ENCODE data around the gene ZNF592.
"Not testable (repeated sequence)": the region's sequence is repeated elsewhere in the genome, so short reads cannot be mapped to it uniquely, and the experiment has no call there.

ZNF592 gene

DNA sequence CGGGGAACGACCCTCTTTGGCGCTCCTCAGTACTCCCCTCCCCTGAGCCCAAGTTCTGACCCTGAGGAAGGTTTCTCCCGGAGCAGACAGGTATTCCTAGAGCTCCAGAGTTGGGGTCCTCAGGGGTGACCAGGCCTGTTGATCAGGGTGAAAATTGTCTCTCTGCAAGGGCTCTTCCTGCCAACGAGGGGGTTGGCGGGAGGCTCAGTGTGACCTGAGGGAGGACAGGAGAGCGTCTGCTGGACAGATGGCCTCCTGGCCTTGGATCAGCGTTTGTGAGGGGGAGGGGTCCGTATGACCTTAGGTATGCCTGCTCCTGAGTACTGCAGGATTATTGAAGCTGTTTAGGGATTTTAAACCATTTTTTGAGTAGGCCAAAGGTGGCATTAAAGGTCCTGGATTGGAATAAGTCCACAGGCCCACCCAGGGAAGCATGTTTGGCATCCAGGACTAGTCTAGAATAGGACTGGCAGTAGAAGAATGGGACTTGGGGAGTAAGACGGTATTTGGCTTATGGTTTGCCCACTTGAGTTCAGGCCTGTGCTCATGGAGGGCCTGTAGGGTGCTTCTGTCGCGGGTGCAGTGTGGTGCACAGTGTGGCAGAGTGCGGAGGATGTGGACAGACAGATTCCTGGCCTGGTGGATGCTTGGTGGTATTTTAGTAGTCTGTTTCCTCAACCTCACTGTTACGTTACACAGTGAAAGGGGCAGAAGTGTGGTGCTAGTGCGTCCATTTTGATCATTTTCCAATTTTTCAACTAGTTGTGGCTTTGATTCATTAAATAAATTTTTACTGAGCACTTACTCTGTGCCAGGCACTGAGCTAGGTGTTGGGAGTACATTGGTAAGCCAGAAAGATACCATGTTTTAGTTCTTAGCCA is 959 bp downstream of the ZNF592 start:
- DNase-seq (ENCODE audit: low read depth), result no peak

DNA sequence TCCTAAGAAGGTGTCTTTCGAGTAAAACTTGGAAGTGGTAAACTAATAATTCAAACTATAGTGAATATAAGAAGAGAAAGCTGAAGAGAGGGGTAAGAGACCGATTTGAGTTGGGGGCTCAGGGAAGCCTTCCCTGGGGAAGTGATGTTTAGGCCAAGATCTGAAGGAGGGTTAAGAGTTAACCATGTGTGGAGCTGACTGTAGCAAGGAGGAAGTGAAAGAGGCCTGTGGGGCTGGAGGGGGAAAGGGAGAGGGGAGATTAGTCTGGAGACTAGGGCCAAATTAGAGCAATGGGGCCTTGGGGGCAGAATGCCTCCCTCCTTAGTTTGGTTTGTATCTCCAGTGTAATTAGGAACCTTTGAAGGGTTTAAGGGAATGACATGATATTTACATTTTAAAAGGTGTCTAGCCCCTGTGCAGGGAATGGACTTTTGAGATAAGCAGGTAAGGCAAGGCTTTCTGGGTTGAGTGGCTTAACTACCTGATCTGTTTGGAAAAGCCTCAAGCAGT is 2.2 kb downstream of the ZNF592 start:
- no peak for DNase-seq (ENCODE audit: low read depth)

DNA sequence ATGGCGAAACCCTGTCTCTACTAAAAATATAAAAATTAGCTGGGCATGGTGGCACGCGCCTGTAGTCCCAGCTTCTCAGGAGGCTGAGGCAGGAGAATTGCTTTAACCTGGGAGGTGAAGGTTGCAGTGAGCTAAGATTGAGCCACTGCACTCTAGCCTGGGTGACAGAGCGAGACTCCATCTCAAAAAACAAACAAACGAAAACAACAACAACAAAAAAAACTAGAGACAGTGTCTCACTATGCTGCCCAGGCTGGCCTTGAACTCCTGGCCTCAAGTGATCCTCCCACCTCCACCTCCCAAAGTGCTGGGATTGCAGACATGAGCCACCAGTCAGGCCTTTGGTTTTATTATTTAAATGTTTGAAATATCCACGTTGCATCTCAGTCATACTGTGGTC is 3.3 kb downstream of the ZNF592 start:
- DNase-seq (ENCODE audit: low read depth), result not testable (repeated sequence)

DNA sequence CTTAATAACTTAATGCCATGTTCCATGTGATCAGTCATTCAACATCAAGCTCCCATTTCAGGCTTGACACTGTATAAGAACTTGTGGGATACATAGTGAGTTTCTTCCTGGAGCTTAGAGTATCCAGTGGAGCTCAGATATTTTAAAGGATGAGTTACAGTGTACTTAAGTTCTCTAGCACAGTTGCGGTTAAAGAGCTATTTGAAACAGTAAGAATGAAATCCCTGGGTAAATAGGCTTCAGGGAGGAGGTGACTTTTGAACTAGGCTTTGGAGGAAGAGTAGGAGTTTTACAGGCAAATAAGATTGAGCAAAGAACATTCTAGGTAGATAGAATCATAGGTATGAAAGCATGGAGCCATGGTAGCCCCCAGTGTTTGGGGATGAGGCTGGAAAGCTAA is 3.8 kb downstream of the ZNF592 start:
- no peak for DNase-seq (ENCODE audit: low read depth)

DNA sequence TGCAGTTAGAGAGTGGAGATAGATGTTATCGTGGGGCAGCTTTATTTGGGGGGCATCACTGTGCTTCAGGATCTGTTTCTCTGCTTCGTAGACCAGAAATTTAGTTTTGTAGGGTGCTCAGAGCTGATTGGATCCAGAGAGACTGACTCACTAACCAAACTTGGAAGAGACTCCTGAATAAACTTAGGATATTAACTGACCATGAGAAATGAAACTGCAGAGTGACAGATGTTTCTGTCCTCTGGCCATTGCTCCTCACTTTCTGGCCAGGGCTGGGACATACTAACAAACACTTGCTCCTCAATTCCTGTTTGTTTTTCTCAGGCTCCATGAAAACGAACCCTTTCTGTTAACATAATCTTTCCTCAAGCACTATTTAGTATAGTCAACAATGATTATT is 4.3 kb downstream of the ZNF592 start:
- no peak for DNase-seq (ENCODE audit: low read depth)

DNA sequence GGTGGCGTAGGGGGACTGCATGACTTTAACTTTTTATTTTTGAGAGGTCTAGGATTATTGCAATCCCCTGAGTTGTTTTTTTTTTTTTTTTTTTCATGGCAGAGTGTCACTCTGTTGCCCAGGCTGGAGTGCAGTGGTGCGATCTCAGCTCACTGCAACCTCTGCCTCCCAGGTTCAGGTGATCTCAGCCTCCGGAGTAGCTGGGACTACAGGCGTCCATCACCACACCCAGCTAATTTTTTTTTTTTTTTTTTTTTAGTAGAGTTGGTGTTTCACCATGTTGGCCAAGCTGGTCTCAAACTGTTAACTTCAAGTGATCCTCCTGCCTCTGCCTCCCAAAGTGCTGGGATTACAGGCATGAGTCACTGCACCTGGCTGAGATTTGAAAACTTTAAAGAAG is 6.5 kb downstream of the ZNF592 start:
- DNase-seq (ENCODE audit: low read depth), result not testable (repeated sequence)

DNA sequence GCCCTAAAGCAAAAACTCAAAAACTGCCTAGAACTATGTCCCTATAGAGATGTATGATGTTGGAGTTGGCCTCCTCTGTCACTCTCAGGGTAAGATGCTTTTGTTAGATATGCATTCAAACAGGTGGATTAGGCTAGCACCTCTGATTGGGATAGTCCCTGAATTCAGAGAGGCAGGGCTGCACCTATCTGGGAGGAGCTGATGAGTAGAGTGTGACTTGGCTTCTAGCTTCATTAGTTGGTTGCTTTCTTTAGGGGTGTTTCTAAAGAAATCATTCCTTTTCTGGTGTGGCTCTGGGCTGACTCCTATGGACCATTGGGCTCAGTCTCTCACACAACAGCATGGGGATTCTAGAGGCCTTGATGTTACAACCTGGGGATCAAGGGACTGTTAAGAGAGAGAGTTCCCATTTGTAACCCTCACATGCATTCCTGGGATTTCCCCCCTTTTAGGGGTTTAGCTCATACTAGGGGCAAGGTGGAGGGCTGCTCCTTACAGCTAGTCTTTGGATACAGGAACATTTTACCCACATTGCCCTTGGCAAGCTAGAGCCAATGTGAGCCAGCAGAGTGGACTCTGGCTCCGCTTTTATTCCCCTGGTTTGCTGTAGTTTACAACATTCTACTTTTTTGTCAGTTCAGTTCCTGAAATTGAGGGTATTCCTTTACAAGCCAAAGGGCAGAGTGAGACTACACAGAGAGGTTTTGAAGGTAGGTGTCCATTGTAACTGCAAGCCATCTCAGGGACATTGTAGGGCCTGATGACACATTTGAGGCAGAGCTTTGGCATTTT is 7.5 kb downstream of the ZNF592 start:
- no peak for DNase-seq (ENCODE audit: low read depth)

DNA sequence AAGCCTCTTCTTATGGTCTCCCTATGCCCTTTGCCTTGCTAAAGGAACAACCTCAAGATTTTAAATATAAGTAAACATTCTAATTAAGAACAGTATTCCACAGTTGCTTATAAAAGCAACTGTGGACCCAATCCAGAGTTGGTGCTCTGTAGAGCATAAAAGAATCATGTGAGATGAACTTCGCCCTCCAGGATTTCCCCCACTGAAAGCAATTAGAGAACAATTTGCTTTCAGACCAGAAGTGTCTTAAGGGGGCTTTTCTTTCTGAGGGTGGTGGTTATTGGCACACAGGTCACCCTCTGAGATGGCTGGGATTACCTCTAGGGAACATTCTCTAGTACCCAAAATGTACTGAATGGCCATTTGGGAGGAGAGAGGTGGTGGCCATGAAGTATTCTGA is 10.6 kb downstream of the ZNF592 start:
- no peak for DNase-seq (ENCODE audit: low read depth)

DNA sequence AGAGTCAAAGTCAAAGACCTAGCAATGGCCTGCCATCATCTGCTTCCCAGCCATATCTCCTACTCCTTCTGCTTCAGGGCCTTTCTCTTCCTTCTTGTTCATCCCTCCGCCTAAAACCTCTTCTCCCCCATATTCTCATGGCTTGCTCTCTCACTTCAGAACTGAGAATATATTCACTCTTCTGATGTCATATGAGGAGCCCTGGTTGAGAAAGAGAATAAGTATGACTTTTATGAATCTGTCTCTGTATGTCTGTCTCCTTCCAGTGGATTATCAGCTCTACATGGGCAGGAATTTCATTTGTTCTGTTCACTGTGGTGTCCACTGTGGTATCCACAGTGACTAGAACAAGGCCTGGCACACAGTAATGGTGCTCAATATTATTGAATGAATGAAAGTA is 11.8 kb downstream of the ZNF592 start:
- DNase-seq (ENCODE audit: low read depth), result no peak

DNA sequence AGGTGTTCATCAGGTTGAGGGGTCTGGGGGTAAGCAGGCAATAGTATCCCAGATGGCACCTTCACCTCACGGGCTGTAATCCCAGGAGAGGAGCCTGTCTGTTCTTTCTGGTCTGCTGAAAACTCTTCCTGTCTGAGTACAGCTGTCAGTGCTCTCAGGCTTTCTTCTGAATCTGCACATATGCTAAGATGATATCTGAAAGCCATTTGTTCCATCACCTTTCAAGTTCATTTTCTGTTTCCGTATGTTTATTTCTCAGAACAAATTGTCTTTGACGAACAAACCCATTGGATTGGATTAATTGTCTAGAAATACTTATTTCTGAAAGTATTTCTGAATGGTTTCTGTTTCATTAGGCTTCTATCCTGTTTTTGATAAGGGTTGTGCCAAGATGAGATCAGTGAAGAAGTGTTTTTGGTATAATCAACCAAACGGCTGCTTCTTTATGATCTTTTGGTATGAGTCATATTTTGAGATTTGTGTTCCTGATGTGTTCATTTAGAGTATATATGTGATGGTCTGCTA is 13.3 kb downstream of the ZNF592 start:
- DNase-seq (ENCODE audit: low read depth), result no peak

DNA sequence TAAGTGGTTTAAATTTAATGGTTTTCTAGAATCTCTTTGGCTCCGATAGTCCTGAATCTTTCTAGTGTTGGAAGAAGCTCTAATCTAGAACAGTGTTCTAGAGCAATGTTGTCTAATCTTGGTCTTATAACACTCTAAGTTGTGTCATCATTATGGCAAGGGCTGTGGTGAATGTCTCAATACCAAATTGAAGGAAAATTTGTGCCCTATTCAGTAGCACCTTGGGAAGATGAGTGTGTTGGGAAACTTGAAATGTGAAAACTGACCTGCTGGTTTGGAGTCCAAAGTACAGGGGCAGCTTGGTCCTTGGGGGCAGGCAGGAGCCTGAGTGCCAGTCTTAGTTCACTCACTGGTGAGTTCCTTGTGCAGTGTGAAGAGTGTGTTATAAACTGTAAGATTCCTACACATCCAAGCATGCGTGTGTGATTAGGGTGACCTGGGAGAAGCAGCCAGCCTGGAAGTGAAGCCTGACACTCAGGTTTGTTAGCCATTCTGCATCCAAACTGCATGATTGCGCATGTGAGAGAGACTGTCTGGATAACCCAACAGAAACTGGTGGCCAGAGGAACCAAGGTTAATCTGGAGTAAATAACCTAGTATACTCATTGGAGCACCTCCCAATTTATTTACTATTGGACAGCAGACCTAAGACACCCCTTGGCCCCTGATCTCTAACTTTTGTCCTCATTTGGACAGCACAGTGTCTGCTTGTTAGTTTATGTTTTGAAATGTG is 14.6 kb downstream of the ZNF592 start:
- no peak for DNase-seq (ENCODE audit: low read depth)

DNA sequence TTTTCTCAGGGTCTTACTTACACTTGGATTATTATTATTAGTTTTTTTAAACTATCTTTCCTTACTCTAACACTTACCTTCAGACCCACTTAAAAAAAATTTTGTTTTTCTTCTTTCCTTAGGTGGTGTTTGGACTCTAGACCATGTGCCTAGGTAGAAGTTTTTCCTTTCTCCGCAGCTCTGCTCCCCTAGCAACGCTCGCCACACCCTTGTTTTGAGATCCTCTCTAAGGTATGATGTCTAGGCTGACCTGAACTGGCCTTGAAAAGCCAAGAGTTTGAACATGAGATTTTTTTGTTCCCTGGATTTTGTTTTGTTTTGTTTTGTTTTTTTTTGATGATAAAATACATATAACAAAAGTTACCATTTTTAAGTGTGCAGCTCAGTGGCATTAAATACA is 16.2 kb downstream of the ZNF592 start:
- no peak for DNase-seq (ENCODE audit: low read depth)

DNA sequence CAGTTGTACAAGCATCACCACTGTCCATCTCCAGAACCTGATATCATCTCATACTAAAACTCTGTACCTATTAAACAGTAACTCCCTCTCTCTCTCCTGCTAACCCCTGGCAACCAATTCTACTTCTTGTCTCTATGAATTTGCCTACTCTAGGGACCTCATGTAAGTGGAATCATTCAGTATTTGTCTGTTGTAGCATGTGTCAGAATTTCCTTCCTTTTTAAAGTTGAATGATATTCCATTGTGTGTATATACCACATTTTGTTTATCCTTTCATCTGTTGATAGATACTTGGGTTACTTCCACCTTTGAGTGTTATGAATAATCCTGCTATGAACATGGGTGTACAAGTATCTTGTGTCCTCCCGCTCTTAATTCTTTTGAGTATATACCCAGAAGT is 16.6 kb downstream of the ZNF592 start:
- DNase-seq (ENCODE audit: low read depth), result no peak

DNA sequence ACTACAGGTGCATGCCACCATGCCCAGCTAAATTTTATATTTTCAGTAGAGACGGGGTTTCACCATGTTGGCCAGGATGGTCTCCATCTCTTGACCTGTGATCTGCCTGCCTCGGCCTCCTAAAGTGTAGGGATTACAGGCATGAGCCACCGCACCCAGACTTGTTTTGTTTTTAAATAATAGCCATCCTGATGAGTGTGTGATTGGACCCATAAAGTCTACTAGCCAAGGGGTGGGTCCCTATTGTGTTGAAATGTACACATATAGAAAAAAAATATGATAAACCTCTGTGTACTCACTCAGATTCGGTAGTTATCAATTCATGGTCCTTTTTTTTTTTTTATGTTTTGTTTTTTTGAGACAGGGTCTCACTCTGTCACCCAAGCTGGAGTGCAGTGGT is 17.3 kb downstream of the ZNF592 start:
- no peak for DNase-seq (ENCODE audit: low read depth)

DNA sequence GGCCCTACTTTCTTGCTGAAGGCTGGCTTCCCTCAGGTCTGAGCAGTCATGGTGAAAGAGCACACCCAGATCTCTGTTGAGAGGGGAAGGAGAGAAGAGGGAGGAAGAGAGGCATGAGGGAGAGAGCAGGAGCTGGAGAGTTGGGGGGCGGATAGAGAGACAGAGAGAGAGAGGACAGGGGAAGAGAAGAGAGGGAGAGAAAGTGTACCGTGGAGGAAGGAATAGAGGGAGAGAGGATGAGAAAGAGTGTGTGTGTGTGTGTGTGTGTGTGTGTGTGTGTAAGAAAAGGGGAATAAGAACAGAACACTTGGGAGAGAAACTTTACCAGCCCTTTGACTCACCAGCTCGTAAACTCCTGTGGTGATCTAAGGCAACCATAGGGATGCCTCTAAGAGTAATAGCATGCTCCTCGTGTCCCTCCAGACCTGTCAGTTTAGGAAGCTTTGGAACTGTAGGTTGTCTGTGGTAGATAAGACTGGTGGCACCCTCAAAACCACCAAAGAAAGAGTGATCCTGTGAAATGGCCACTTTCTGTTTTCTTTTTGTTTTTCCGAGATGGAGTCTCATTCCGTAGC is 18.2 kb downstream of the ZNF592 start:
- DNase-seq (ENCODE audit: low read depth), result no peak

DNA sequence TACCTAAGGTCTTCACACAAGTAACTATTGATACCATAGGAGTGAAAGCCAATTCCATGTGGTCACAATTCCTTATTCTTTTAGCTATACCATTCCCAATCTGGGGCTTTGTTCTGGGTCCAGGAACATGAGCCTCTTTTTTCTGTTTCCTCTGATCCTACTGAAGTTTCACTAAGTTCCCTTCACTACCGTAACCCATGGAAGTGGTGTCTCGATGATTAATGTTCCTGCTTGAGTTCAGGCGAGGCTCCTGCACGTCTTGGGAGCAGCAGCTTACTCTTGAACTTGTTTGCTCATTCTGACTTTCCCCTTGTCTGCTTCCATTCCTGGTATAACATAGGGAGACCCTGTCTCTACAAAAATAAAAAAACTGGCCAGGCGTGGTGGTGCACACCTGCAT is 23.6 kb downstream of the ZNF592 start:
- no peak for DNase-seq (ENCODE audit: low read depth)

DNA sequence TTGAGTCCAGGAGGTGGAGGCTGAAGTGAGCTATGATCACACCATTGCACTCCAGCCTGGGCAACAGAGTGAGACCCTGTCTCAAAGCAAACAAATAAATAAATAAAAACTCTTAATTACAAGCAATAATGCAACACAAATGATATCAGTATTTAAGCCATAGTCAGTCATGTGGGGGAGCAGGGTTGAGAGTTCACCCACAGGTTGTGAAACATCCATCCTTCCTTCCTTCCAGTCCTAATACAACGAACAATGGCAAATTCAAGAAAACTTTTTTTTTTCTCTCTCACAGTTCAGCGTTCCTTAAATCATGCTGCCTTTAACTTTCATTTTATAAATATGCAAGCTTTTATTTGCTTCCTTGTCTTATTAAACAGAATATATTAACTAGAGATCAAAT is 24.1 kb downstream of the ZNF592 start:
- no peak for DNase-seq (ENCODE audit: low read depth)

DNA sequence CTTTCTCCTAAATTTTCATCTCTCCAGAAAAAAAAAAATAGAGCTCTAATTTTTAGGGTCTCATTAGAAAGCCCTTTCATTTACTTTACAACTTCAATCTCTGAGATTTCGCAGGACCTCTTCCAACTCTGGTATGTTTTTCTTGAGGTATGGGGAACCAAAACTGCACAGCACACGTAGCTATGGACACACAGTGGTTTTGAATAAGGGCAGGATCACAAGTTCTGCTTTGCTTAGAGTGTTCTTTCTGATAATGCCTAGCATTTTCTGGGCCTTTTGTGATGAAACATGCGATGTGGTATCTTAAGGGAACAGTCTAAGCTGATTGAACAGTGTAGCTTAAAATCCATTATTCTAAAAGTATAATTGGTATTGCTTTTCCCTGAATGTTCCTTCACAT is 25.3 kb downstream of the ZNF592 start:
- no peak for DNase-seq (ENCODE audit: low read depth)

DNA sequence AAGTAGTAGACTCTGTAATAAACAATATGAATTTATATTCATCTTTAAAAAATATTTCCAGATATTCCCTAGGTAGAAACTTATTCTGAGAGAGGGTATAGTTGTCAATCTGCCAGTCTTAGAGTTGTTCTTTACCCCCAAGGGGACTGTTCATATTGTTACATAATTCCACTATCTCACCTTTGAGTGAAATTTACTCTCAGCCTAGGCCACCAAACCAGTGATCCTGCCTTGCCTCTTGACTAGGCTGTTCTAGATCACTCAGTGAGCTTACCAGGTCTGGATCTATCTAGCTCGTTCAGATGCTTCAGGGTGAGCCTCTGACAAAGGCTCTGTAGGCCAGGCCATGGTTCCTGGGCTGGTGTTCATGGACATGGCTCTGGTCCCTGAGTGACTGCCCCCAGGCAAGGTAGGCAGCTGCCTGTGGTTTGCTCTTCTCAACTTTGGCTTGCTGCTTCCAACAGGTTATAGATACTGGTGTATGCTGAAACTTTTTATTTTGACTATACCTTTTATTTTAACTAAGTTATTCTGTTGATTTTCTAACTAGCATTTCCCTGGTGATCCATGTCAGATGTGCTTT is 27.6 kb downstream of the ZNF592 start:
- no peak for DNase-seq (ENCODE audit: low read depth)

DNA sequence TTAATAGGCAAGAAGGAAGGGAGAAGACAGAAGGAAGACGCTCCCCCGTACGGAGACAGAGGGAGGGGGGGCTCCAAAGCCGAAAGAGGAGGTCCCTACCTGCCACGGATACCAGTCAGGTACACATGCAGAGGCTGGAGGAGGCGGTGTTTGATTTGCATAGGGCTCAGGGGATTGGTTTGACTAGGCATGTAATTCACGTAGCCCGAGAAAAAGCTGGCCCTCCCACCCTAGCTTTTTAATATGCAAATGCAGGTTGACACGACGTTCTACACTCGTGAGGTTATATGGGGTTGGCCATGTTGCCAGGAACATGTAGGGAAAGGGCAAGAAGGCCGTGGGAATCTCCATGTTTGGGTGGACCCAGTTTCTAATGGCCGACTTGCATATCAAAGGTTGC is 29.8 kb downstream of the ZNF592 start:
- no peak for DNase-seq (ENCODE audit: low read depth)

DNA sequence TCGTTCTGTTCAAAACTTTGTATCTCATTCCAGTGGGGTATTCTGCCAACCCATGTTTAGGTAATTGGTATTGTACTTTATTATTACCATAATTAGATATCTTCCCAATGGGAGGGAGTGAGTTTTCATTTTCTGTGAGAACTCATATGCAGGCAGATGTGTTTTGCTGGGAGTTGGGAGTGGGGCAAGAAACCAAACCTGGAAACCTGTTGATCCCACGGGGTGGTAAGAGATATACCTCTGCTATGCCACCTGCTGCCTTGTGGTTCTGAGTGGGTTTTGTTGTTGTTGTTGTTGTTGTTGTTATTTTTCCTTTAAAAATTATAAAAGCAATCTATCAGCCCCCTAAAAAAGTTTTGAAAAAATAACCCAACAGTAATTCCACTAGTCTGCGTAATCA is 32.1 kb downstream of the ZNF592 start:
- no peak for DNase-seq (ENCODE audit: low read depth)

DNA sequence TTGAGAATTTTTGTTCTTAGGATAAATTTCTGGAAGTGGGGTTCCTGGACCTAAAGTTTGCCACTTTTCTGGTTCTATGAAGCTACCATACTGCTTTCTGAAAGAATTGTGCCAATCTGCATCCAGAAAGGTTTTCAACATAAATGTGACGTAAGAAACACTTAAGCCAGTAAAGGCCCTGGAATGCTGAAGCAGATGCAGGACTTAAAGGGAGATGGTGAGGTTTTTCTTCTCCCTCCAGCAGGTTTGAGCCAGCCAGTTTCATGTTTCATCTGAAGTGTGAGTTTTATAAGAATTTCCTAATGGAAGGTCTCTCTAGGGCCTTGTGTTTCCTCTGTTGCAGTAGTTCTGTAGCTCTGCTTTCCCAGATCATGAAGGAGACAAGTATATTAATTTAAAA is 33.1 kb downstream of the ZNF592 start:
- DNase-seq (ENCODE audit: low read depth), result no peak
